Measurements from ENCODE around the gene NUMB. TPM values are rescaled to one million over a fixed set of nuclear protein-coding genes. Genes with fewer than 3 reads are reported as not detected.
"Not testable (repeated sequence)": the region's sequence is repeated elsewhere in the genome, so short reads cannot be mapped to it uniquely, and the experiment has no call there.

The NUMB gene
- total RNA-seq, 2 donors from 2014 or later = 43.8 to 45.2 TPM

DNA sequence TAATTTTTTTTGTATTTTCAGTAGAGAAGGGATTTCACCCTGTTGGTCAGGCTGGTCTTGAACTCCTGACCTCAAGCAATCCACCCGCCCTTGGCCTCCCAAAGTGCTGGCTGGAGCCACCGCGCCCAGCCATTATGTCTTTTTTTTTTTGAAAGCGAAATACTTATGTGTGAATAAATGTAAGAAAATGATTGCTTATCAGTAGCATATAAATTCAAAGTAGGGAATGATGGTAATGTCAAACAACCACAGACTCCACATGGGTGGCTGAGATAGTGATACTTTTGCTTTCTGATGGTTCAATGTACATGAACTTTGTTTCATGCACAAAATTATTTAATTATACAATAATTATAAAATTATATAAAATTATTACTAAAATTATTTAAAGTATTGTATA is 145.2 kb downstream of the NUMB start:
- no peak for ATAC-seq
- WGBS, 2 donors = 97 to 98% methylated on average over 4 of the region's 4 CpGs

DNA sequence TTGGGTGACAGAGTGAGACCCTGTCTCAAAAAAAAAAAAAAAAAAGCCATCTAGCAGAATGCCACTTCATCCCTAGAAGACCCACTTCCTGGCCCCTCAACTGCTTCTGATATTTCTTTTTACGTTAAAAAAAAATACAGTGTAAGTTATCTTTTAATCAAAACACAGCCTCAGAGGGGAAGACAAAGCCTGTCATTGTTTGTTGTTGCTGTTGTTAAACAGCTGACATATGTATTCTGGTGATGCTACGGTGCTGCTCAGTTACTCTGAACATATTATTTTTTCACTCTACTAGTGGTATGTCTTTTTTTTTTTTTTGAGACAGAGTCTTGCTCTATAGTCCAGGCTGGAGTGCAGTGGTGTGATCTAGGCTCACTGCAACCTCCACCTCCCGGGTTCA is 145.7 kb downstream of the NUMB start:
- Histone ChIP-seq H3K4me1 (peaks cover 7% of the 10 kb centered on the region), H3K27ac (no peak overlapping the region), H3K4me3 (no peak overlapping the region), H3K9me3 (no peaks in the 10 kb centered on the region), H3K36me3 (replicated peaks in 1 of 2; ENCODE audit: insufficient read depth in 1 of 2, low read depth in 2 of 2) (no peaks in the 10 kb centered on the region), H3K27me3 (no peaks in the 10 kb centered on the region)
- ATAC-seq (no peak), DNase-seq (no peak)
- intact Hi-C loops (cut with DNase I) = no loop called here
- 72 to 80% methylated on average over 3 of the region's 3 CpGs for WGBS, 2 donors
- TF ChIP-seq, protein P1, sequence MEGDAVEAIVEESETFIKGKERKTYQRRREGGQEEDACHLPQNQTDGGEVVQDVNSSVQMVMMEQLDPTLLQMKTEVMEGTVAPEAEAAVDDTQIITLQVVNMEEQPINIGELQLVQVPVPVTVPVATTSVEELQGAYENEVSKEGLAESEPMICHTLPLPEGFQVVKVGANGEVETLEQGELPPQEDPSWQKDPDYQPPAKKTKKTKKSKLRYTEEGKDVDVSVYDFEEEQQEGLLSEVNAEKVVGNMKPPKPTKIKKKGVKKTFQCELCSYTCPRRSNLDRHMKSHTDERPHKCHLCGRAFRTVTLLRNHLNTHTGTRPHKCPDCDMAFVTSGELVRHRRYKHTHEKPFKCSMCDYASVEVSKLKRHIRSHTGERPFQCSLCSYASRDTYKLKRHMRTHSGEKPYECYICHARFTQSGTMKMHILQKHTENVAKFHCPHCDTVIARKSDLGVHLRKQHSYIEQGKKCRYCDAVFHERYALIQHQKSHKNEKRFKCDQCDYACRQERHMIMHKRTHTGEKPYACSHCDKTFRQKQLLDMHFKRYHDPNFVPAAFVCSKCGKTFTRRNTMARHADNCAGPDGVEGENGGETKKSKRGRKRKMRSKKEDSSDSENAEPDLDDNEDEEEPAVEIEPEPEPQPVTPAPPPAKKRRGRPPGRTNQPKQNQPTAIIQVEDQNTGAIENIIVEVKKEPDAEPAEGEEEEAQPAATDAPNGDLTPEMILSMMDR (IDR thresholded peaks at IDR 0.05) = no peak
- no peak for TF ChIP-seq POLR2A (IDR thresholded peaks at IDR 0.05)

More for the DNA sequence above, 145.2 kb downstream of the NUMB start:
- H3K9me3 ChIP-seq = no peaks in the 10 kb centered on the region
- TF ChIP-seq, protein P1 (IDR thresholded peaks at IDR 0.05) = no peak
- no peak for TF ChIP-seq POLR2A (IDR thresholded peaks at IDR 0.05)
- no peak overlapping the region for H3K27ac ChIP-seq
- no peaks in the 10 kb centered on the region for H3K27me3 ChIP-seq
- H3K4me1 ChIP-seq = peaks cover 7% of the 10 kb centered on the region
- no peaks in the 10 kb centered on the region for H3K36me3 ChIP-seq (replicated peaks in 1 of 2; ENCODE audit: insufficient read depth in 1 of 2, low read depth in 2 of 2)
- no peak for DNase-seq
- no peak overlapping the region for H3K4me3 ChIP-seq
- intact Hi-C loops (cut with DNase I) = no loop called here

DNA sequence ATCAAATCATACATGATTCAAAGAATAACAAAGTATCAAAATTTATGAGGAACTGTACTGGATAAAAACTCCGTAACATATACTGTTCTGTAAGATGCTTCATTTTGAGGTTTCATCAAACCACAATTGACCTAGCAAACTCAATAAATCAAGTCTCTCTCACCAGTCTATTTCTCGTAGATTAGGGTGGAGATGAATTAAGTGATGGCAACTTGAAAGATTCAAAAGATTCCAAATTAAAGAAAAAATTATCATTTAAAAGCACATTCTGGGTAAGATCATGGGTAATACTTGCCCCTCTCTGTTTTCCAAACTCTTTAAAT is 146.7 kb downstream of the NUMB start:
- no peak for ATAC-seq
- no peak overlapping the region for H3K27ac ChIP-seq
- intact Hi-C loops (cut with DNase I) = no loop called here
- TF ChIP-seq, protein P1 (IDR thresholded peaks at IDR 0.05) = no peak
- H3K27me3 ChIP-seq = no peaks in the 10 kb centered on the region
- peaks cover 7% of the 10 kb centered on the region for H3K4me1 ChIP-seq
- no peaks in the 10 kb centered on the region for H3K9me3 ChIP-seq
- DNase-seq = no peak
- H3K4me3 ChIP-seq = no peak overlapping the region
- H3K36me3 ChIP-seq (replicated peaks in 1 of 2; ENCODE audit: insufficient read depth in 1 of 2, low read depth in 2 of 2) = no peaks in the 10 kb centered on the region
- 68 to 88% methylated on average over 2 of the region's 2 CpGs for WGBS, 2 donors

DNA sequence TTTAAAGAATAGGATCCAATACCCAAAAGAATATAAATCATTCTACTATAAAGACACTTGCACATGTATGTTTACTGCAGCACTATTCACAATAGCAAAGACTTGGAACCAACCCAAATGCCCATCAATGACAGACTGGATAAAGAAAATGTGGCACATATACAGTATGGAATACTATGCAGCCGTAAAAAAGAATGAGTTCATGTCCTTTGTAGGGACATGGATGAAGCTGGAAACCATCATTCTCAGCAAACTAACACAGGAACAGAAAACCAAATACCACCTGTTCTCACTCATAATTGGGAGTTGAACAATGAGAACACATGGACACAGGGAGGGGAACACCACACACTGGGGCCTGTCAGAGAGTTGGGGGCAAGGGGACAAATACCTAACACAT is 149.1 kb downstream of the NUMB start:
- ATAC-seq; H3K4me1 ChIP-seq; H3K27ac ChIP-seq; intact Hi-C loops (cut with DNase I); H3K36me3 ChIP-seq (replicated peaks in 1 of 2; ENCODE audit: insufficient read depth in 1 of 2, low read depth in 2 of 2); DNase-seq; H3K27me3 ChIP-seq; H3K4me3 ChIP-seq; H3K9me3 ChIP-seq: not testable (repeated sequence)
- 91 to 95% methylated on average over 1 of the region's 1 CpG for WGBS, 2 donors

DNA sequence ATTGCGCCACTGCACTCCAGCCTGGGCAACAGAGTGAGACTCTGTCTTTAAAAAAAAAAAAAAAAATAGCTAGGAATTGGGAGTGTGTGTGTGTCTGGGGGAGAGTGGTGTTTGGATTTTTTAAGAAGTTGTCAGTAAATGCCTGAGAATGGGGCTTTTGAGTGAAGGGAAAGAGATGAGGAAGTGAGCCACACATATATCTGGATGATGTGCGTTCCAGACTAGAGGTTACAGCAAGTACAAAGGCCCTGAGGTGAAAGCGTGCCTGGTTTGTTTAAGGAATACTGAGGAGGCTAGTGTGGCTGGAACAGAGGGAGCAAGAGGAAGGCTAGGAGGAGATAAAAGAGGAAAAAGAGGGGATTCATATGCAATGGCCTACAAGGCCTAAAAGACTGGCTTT is 151.1 kb downstream of the NUMB start:
- no peaks in the 10 kb centered on the region for H3K9me3 ChIP-seq
- TF ChIP-seq, protein P1 (IDR thresholded peaks at IDR 0.05) = no peak
- TF ChIP-seq POLR2A (IDR thresholded peaks at IDR 0.05) = no peak
- DNase-seq (no peak), ATAC-seq (no peak)
- H3K36me3 ChIP-seq (replicated peaks in 1 of 2; ENCODE audit: insufficient read depth in 1 of 2, low read depth in 2 of 2) = no peaks in the 10 kb centered on the region
- intact Hi-C loops (cut with DNase I) = no loop called here
- H3K27ac ChIP-seq = no peak overlapping the region
- 89 to 100% methylated on average over 3 of the region's 3 CpGs for WGBS, 2 donors
- H3K4me3 ChIP-seq = no peak overlapping the region
- no peaks in the 10 kb centered on the region for H3K4me1 ChIP-seq
- no peaks in the 10 kb centered on the region for H3K27me3 ChIP-seq
